ENCODE measurements around the gene ZNF343.

The ZNF343 gene

DNA sequence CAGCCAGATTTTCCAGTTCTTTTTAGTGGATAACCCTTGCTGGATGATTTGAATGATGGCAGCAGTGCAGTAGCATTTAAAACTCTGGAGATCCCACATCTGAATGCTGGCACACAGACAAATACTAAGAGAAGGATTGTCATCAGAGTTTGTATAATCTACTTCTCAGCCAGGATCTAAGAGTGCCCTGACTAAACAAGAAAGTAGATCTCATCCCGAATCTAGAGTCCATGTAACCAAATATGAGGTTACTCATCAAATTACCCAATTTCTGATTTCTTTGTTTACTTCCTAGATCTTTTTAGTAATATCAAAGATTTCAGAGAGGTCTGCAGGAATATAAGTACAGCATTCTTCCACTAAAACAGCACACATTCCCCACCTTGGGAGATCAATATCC, 35.5 kb upstream of the ZNF343 start:
- Histone ChIP-seq H3K27ac (ENCODE audit: low read depth, low read length) (no peak overlapping the region), H3K4me1 (ENCODE audit: control insufficient read depth, low read length) (no peaks in the 10 kb centered on the region)

GRCh38 chr20:2542361-2542760, 33.6 kb upstream of the ZNF343 start:
- H3K9me2 ChIP-seq (replicated peaks; ENCODE audit: control insufficient read depth, low read length), result no peaks in the 10 kb centered on the region
- peaks cover 18% of the 10 kb centered on the region for H3K27me3 ChIP-seq (ENCODE audit: control insufficient read depth, low read length)
- no peak overlapping the region for H3K4me3 ChIP-seq (ENCODE audit: low read length)
- H3K36me3 ChIP-seq (ENCODE audit: control insufficient read depth, low read length), result no peaks in the 10 kb centered on the region
- H3K79me2 ChIP-seq (ENCODE audit: control insufficient read depth, low read length), result no peaks in the 10 kb centered on the region
- no peaks in the 10 kb centered on the region for H3F3A ChIP-seq (ENCODE audit: control insufficient read depth, insufficient read depth)
- no peaks in the 10 kb centered on the region for H3K9me3 ChIP-seq (ENCODE audit: control insufficient read depth, insufficient read depth, low read length)
- H4K20me1 ChIP-seq (ENCODE audit: control insufficient read depth, insufficient read depth, low read depth, low read length), result no peaks in the 10 kb centered on the region
- no peak overlapping the region for H3K4me2 ChIP-seq (ENCODE audit: low read length)
- TF ChIP-seq EZH2phosphoT487 (IDR thresholded peaks at IDR 0.05; ENCODE audit: borderline replicate concordance, low read length), result no peak
- TF ChIP-seq, protein P1, sequence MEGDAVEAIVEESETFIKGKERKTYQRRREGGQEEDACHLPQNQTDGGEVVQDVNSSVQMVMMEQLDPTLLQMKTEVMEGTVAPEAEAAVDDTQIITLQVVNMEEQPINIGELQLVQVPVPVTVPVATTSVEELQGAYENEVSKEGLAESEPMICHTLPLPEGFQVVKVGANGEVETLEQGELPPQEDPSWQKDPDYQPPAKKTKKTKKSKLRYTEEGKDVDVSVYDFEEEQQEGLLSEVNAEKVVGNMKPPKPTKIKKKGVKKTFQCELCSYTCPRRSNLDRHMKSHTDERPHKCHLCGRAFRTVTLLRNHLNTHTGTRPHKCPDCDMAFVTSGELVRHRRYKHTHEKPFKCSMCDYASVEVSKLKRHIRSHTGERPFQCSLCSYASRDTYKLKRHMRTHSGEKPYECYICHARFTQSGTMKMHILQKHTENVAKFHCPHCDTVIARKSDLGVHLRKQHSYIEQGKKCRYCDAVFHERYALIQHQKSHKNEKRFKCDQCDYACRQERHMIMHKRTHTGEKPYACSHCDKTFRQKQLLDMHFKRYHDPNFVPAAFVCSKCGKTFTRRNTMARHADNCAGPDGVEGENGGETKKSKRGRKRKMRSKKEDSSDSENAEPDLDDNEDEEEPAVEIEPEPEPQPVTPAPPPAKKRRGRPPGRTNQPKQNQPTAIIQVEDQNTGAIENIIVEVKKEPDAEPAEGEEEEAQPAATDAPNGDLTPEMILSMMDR (IDR thresholded peaks at IDR 0.05; ENCODE audit: low read depth, low read length, poor library complexity, severe bottlenecking), result no peak
- H3K4me1 ChIP-seq (ENCODE audit: control insufficient read depth, low read length), result no peaks in the 10 kb centered on the region
- H3K27ac ChIP-seq (ENCODE audit: low read depth, low read length), result no peak overlapping the region

More for the DNA sequence above, 35.5 kb upstream of the ZNF343 start:
- no peaks in the 10 kb centered on the region for H3F3A ChIP-seq (ENCODE audit: control insufficient read depth, insufficient read depth)
- H3K4me2 ChIP-seq (ENCODE audit: low read length), result no peak overlapping the region
- peaks cover 18% of the 10 kb centered on the region for H3K27me3 ChIP-seq (ENCODE audit: control insufficient read depth, low read length)
- H3K36me3 ChIP-seq (ENCODE audit: control insufficient read depth, low read length), result no peaks in the 10 kb centered on the region
- H3K4me3 ChIP-seq (ENCODE audit: low read length), result no peak overlapping the region
- no peaks in the 10 kb centered on the region for H3K9me3 ChIP-seq (ENCODE audit: control insufficient read depth, insufficient read depth, low read length)
- H4K20me1 ChIP-seq (ENCODE audit: control insufficient read depth, insufficient read depth, low read depth, low read length), result no peaks in the 10 kb centered on the region
- TF ChIP-seq, protein P1 (IDR thresholded peaks at IDR 0.05; ENCODE audit: low read depth, low read length, poor library complexity, severe bottlenecking), result no peak
- no peak for TF ChIP-seq EZH2phosphoT487 (IDR thresholded peaks at IDR 0.05; ENCODE audit: borderline replicate concordance, low read length)
- H3K9me2 ChIP-seq (replicated peaks; ENCODE audit: control insufficient read depth, low read length), result no peaks in the 10 kb centered on the region
- H3K79me2 ChIP-seq (ENCODE audit: control insufficient read depth, low read length), result no peaks in the 10 kb centered on the region

- TF ChIP-seq, protein P1 (IDR thresholded peaks at IDR 0.05; ENCODE audit: low read depth, low read length, poor library complexity, severe bottlenecking), result no peak
- TF ChIP-seq EZH2phosphoT487 (IDR thresholded peaks at IDR 0.05; ENCODE audit: borderline replicate concordance, low read length), result no peak
- Histone ChIP-seq H3K9me2 (replicated peaks; ENCODE audit: control insufficient read depth, low read length) (no peaks in the 10 kb centered on the region), H3K4me2 (ENCODE audit: low read length) (no peak overlapping the region), H3K9me3 (ENCODE audit: control insufficient read depth, insufficient read depth, low read length) (no peaks in the 10 kb centered on the region), H3K27me3 (ENCODE audit: control insufficient read depth, low read length) (peaks cover 18% of the 10 kb centered on the region), H3F3A (ENCODE audit: control insufficient read depth, insufficient read depth) (no peaks in the 10 kb centered on the region), H3K27ac (ENCODE audit: low read depth, low read length) (no peak overlapping the region), H3K4me1 (ENCODE audit: control insufficient read depth, low read length) (no peaks in the 10 kb centered on the region), H3K4me3 (ENCODE audit: low read length) (no peak overlapping the region), H3K36me3 (ENCODE audit: control insufficient read depth, low read length) (no peaks in the 10 kb centered on the region), H3K79me2 (ENCODE audit: control insufficient read depth, low read length) (no peaks in the 10 kb centered on the region), H4K20me1 (ENCODE audit: control insufficient read depth, insufficient read depth, low read depth, low read length) (no peaks in the 10 kb centered on the region)
Observed at GRCh38 chr20:2541940-2542339, 33.2 kb upstream of the ZNF343 start.

Data from DOHH2 (cell line).